Measurements from ENCODE around the gene INCA1.

The INCA1 gene

DNA sequence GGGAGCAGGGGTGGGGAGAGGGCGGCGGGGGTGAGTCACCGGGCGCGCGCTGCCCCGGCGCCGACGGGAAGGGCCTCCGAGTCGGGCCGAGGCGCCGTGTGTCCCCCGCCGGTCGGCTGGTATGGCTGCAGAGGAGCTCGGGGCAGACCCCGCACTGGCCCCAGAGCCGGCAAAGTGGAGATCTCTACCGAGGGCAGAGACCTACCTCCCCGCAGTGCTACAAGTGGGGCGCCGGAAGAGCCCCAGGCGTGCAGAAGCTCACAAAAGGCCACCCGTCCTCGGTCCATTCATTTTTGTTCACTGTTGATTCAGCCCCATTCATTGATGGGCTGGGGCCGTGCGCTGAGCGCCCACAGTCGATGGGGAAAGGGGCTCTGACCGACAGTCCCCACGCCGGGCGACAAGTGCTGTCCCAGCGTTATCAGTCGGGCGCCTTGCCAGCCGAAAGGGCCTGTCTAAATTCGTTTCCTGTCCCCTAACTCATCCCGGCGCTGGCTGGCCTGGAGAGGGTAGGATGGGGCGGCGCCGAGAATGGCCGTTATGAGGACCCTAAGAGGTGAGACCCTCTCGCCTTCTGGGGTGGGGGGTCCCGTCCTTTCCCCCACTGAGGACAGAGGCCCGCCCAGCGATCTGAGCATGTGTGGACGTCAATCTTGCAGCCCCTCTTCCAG lies 47.1 kb downstream of the INCA1 start:
- peak overlapping the region; percentile 100 for H3K27ac ChIP-seq
- peak; percentile 40; the same call in 1 of the 2 replicates for TF ChIP-seq ZFX (IDR thresholded peaks at IDR 0.05)
- TF ChIP-seq, protein P1, sequence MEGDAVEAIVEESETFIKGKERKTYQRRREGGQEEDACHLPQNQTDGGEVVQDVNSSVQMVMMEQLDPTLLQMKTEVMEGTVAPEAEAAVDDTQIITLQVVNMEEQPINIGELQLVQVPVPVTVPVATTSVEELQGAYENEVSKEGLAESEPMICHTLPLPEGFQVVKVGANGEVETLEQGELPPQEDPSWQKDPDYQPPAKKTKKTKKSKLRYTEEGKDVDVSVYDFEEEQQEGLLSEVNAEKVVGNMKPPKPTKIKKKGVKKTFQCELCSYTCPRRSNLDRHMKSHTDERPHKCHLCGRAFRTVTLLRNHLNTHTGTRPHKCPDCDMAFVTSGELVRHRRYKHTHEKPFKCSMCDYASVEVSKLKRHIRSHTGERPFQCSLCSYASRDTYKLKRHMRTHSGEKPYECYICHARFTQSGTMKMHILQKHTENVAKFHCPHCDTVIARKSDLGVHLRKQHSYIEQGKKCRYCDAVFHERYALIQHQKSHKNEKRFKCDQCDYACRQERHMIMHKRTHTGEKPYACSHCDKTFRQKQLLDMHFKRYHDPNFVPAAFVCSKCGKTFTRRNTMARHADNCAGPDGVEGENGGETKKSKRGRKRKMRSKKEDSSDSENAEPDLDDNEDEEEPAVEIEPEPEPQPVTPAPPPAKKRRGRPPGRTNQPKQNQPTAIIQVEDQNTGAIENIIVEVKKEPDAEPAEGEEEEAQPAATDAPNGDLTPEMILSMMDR (conservative IDR thresholded peaks at IDR 0.05) = no peak

DNA sequence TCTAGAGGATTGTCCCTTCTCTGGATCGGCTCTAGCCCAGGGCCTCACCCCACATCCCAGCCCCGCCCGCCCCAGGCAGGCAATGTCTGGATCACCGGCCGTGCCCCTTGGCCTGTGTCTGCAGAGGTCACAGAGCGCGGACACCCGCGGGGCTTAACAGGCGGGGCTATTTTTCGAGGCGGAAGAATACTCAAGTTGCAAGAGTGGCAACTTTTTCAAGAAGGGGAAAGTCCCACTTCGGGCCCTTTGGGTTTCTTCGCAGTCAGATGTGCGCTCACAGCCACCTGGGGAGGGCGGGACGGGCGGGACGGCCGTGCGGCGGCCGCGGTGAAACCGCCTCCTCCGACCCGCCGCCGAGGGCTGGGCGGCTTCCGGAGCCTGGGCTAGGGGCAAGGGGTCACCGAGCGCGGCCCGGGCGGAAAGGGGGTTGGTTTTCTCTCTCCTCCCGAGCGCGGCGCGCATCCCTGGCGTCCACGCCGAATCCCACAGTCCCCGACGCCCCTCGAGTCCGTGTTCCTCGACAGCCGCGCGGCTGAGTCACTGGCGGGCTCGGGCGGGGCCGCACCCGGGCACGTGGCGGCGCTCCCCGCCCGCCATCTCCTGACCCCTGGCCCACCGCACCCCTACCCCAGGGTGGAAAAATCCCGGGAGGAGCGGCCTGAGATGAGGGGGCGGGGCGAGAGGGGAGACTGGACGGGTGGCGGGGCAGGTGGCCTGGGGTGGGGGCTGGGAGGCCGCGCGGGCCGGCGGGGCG lies 47.8 kb downstream of the INCA1 start:
- TF ChIP-seq ZFX (IDR thresholded peaks at IDR 0.05) = no peak
- TF ChIP-seq, protein P1 (conservative IDR thresholded peaks at IDR 0.05) = no peak
- peak overlapping the region; percentile 100 for H3K27ac ChIP-seq

DNA sequence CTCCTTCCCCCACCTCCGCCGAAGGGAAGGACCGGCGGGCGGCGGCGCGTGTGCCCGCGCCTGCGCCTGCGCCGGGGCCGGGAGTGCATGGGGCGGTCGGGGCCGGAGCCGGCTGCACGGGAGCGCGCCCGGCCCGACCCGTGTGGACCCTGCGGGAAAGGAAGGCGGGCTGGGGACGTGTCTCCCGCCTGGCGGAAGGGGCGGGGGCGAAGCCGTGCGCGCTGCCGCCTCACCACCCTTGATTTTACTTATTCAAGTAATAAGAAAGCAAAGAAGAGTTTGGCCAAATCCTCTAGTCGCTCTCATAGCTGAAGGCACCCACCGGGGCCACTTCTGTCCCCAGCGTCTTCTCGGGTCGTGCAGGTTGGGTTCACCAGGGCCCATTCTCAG lies 48.4 kb downstream of the INCA1 start:
- TF ChIP-seq ZFX (IDR thresholded peaks at IDR 0.05) = no peak
- TF ChIP-seq, protein P1 (conservative IDR thresholded peaks at IDR 0.05) = no peak
- H3K27ac ChIP-seq = peak overlapping the region; percentile 100

DNA sequence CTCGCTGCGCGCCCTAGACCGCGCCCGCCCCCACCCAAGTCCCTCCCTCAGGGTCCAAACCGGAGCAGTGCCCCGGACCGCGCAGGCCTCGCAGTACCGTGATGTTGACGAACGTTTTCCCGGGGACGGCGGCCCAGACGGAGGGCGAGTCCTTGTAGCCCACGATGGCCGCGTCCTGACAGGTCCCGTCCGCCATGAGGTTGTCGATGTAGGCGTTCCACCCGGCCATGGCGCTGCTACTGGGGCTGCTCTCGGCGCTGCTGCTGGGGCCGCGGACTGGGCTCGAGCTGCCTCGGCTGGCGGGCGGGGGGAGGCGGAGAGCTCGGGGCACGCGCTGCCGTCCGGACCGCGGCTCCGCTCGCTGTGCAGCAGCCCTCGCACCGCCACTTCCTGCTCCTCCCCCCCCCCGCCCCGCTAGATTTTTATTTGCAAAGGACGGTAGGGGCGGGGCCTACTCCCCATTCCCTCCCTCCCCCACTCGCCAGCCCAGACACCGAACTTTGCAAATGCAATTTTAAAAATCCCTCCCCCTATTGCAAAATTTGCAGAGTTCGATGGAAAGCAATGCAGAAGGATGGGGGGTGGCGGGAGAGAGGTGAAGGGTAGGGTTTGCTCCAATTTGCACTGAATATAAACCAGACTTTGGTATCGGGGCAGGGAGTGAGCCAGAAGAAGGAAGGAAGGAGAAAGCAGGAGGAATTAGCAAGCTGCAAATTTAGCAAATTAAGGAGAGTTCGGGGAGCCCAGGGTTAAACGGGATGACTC lies 49.0 kb downstream of the INCA1 start, which contains the start of gene PFN1:
Gene PFN1, minus strand, starts transcription at position 365 of the 765 bp plus-strand sequence. Its CDS starts 136 bp downstream, at position 229.
- TF ChIP-seq ZFX (IDR thresholded peaks at IDR 0.05) = peak; percentile 51; the same call in 1 of the 2 replicates
- TF ChIP-seq, protein P1 (conservative IDR thresholded peaks at IDR 0.05) = no peak
- peak within 1 kb of the TSS; percentile 100 for H3K27ac ChIP-seq

DNA sequence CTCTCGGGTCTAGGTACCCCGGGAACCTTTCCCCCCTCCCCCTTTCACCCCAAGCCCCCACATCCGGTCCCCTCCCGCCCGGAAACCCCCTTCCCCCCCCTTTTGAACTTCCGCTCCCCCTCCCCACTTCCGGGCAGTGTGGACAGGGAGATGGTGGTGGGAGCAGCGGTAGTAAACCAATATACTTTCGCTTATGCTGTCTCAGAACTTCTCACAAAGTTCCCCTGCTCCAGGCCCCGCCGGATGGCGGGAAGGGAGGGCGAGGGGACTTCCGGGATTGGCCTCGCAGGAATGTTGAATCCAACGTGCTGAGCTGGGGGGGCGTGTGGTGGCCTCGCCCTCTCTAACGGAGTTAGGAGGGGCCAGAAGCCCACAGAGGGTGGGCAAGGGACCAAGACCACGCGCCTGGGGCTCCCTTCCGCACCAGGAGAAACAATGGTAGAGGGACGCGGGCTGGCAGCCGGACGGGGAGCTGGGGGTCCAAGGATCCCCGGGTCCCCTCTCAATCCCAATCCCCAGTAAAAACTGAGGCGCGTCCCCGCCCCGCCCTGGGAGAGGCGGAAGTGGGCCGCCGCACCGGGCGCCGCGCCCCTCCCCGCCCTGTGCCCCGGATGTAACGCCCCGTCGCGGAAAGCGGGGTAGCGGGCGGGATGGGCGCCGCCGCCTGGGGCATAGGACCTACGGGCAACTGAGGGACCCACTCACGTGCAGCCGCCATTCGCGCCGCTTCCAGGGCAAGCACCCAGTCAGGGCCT lies 49.7 kb downstream of the INCA1 start:
- TF ChIP-seq ZFX (IDR thresholded peaks at IDR 0.05) = no peak; the same call in 1 of the 2 replicates
- TF ChIP-seq, protein P1 (conservative IDR thresholded peaks at IDR 0.05) = no peak
- peak overlapping the region; percentile 100 for H3K27ac ChIP-seq

DNA sequence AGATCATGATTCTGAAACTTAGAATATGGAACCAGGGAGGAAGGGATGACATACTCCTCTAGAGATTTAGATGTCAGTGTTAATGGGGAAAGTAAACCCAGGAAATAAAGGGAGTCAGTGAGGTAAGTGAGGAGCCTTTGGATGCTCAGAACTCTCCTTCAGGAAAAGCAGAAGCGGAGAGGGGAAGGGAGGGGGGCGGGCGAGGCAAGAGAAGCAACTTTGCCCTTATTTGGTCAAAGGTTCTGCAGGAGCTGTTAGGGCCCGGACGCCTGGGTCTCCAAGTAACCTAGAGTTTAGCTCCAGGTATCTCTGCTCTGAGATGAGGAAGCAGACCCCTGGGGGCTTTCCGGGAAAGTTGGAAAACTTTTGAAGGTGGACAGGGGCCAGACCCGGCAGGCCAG lies 50.3 kb downstream of the INCA1 start:
- no peak for TF ChIP-seq ZFX (IDR thresholded peaks at IDR 0.05)
- TF ChIP-seq, protein P1 (conservative IDR thresholded peaks at IDR 0.05) = no peak
- peak overlapping the region; percentile 100 for H3K27ac ChIP-seq

All from C4-2B (cell line).